Measurements from ENCODE around the gene FMNL1. TPM values are rescaled to one million over a fixed set of nuclear protein-coding genes. Genes with fewer than 3 reads are reported as not detected.

FMNL1 gene
- total RNA-seq, 1 experiment from 2014 or later = 3.0 TPM

GRCh38 chr17:45253879-45254278, 32.2 kb downstream of the FMNL1 start:
- intact Hi-C loops (cut with micrococcal nuclease; ENCODE audit: unreplicated experiment) = no loop called here
- CTCF ChIA-PET = no interaction called here
- BruUV-seq (replicated peaks) = no TSS peak

GRCh38 chr17:45255358-45255757, 33.7 kb downstream of the FMNL1 start:
- no peaks in the 10 kb centered on the region for H3K9me3 Mint-ChIP-seq (ENCODE audit: unreplicated experiment)

More at GRCh38 chr17:45253879-45254278, 32.2 kb downstream of the FMNL1 start:
- H3K36me3 ChIP-seq (ENCODE audit: control insufficient read depth, insufficient read depth, low read length) = peaks cover 2% of the 10 kb centered on the region; the same call in 1 of the 2 replicates
- POLR2A ChIA-PET = interaction anchor here (0.5 kb wide), 1 partner anchor 119 kb away, joined by 5 read pairs; no protein-coding TSS in a partner anchor
- peaks cover 2% of the 10 kb centered on the region; the same call in 1 of the 2 replicates for H3K4me1 ChIP-seq
- Mint-ChIP-seq H3K27ac (ENCODE audit: unreplicated experiment) (no peak overlapping the region), H3K9me3 (ENCODE audit: unreplicated experiment) (no peaks in the 10 kb centered on the region), H3K27me3 (ENCODE audit: insufficient read depth, unreplicated experiment) (no peaks in the 10 kb centered on the region), H3K36me3 (ENCODE audit: insufficient read depth, unreplicated experiment) (peaks cover 4% of the 10 kb centered on the region), H3K4me1 (ENCODE audit: low read depth, unreplicated experiment) (no peaks in the 10 kb centered on the region), H3K4me3 (ENCODE audit: unreplicated experiment) (no peak overlapping the region)
- no peak overlapping the region for H3K4me3 ChIP-seq (ENCODE audit: low read depth, low read length)
- H3K9me3 ChIP-seq = no peaks in the 10 kb centered on the region
- no peak for DNase-seq
- TF ChIP-seq CTCF (IDR thresholded peaks at IDR 0.05; ENCODE audit: insufficient read depth in 1 of 2, low read depth in 1 of 2, low read length in 1 of 2, severe bottlenecking in 1 of 2, unreplicated experiment in 1 of 2) = no peak
- H3K27me3 ChIP-seq (replicated peaks; ENCODE audit: control insufficient read depth, insufficient read depth, low read length) = no peaks in the 10 kb centered on the region

More at GRCh38 chr17:45255358-45255757, 33.7 kb downstream of the FMNL1 start:
- Mint-ChIP-seq H3K27ac (ENCODE audit: unreplicated experiment) (no peak overlapping the region), H3K4me1 (ENCODE audit: low read depth, unreplicated experiment) (no peaks in the 10 kb centered on the region), H3K36me3 (ENCODE audit: insufficient read depth, unreplicated experiment) (peaks cover 4% of the 10 kb centered on the region), H3K4me3 (ENCODE audit: unreplicated experiment) (no peak overlapping the region), H3K27me3 (ENCODE audit: insufficient read depth, unreplicated experiment) (no peaks in the 10 kb centered on the region)
- Histone ChIP-seq H3K36me3 (ENCODE audit: control insufficient read depth, insufficient read depth, low read length) (peaks cover 2% of the 10 kb centered on the region; the same call in 1 of the 2 replicates), H3K4me3 (ENCODE audit: low read depth, low read length) (no peak overlapping the region), H3K9me3 (no peaks in the 10 kb centered on the region), H3K27me3 (replicated peaks; ENCODE audit: control insufficient read depth, insufficient read depth, low read length) (no peaks in the 10 kb centered on the region), H3K4me1 (no peaks in the 10 kb centered on the region)
- ChIA-PET POLR2A (no interaction called here), CTCF (interaction anchor here (0.6 to 2.5 kb wide), 3 partner anchors 8 to 100 kb away, joined by 3 to 7 read pairs (median 5); no protein-coding TSS in a partner anchor)
- TF ChIP-seq CTCF (IDR thresholded peaks at IDR 0.05; ENCODE audit: insufficient read depth in 1 of 2, low read depth in 1 of 2, low read length in 1 of 2, severe bottlenecking in 1 of 2, unreplicated experiment in 1 of 2) = no peak
- DNase-seq = no peak
- intact Hi-C loops (cut with micrococcal nuclease; ENCODE audit: unreplicated experiment) = no loop called here
- BruUV-seq (replicated peaks) = no TSS peak
